Colon (tissue), 2 donors: Measurements from ENCODE around the gene IL10.

Experiments
- FAIRE-seq: peaks from 2 replicates; lab custom pipeline; 2012; peaks lifted over from hg19 to GRCh38; lab: Jason Lieb, UNC
- donor health status: control.
- donor health status: control.

Gene IL10

DNA sequence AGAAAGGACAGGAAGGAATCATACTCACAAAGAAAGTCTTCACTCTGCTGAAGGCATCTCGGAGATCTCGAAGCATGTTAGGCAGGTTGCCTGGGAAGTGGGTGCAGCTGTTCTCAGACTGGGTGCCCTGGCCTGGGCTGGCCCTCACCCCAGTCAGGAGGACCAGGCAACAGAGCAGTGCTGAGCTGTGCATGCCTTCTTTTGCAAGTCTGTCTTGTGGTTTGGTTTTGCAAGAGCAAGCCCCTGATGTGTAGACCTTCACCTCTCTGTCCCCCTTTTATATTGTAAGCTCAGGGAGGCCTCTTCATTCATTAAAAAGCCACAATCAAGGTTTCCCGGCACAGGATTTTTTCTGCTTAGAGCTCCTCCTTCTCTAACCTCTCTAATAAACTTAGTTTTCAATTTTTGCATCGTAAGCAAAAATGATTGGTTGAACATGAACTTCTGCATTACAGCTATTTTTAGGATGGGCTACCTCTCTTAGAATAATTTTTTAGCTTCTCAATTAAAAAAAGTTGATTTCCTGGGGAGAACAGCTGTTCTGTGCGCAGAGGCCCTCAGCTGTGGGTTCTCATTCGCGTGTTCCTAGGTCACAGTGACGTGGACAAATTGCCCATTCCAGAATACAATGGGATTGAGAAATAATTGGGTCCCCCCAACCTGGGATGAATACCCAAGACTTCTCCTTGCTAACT lies at the start of gene IL10:
Gene IL10, minus strand, starts transcription at position 252 of the 695 bp plus-strand sequence. Its CDS starts 59 bp downstream, at position 193.
- FAIRE-seq = no peak

DNA sequence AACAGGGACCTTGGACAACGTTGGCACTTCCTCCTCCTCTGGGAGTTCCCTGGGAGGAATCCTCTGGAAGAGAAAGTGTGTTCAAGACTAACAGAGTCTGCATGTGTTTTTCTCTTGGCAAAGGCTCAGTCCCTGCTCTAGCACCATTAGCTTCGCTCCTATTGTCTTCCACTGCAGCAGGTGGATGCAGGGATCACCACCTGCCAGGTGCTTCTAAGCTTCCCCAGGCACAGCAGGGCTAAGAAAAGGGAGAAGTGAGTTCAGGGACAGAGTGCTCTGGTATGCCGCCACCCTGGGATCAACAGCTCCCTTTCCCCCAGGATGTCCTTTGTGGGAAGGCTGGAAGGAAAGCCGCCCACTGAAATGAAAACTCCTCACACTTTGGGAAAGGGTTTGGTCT lies 49.2 kb upstream of the IL10 start:
- FAIRE-seq = no peak

DNA sequence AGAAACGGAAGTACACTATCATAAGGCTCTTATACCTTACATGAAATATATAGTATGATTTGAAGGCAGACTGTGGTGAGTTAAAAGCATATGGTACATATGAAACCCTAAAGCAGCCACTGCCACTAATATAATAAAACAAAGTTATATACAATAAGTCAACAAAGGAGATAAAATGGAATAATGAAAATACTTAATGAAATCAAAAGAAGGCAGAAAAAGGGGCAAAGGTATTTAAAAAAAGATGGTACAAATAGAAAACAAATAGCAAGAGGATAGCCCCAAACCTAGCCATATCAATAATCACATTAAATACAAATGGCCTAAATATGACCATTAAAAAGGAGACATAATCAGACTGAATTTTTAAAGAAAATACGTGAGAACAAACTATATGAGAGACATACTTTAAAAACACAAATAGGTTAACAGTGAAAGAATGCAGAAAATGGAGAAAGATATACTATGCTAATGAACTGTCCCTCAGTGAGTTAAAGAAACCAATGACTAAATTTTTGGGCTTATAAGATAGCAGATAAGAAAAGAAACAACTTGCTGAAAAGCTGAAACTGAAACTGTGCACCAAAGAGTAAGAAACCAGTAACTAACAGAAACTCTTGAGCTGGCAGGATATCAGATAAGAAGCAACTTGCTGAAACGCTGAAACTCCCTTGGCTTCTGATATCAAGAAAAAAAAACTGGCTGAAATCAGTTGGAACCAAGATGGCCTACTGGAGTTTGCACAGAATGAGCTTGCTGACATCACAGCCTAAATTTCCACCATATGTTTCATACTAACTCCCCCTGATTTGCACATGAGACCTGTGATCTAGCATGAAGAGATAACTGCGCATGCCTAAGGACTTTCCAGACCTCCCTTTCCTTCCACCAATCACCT lies 44.3 kb upstream of the IL10 start:
- no peak for FAIRE-seq

DNA sequence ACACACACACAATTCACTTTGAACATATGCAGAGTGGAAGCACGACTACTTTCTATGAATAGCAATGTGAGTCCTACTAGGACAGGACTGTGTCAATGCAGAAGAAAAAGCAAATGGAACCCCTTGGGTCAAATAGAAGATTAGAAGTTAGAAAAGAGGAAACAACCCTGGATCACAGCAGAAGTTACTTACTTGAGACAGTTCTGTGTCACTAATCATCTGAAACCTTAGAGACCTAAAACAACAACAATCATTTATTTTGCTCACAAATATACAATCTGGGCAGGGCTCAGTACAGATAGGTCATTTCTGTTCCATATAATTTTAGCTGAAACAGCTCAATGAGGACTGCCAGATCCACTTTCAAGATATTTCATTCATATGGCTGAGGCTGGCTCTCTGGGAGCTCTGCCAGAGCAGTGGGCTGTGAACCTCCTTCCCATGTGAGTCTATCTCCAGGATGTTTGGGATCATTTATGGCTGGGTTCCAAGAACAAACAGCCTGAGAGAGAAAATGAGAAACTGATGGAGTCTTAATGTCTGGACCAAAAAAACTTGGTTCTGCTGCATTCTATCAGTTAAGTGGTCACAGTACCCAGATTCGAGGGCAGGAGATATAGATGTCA lies 42.5 kb upstream of the IL10 start:
- FAIRE-seq = no peak

DNA sequence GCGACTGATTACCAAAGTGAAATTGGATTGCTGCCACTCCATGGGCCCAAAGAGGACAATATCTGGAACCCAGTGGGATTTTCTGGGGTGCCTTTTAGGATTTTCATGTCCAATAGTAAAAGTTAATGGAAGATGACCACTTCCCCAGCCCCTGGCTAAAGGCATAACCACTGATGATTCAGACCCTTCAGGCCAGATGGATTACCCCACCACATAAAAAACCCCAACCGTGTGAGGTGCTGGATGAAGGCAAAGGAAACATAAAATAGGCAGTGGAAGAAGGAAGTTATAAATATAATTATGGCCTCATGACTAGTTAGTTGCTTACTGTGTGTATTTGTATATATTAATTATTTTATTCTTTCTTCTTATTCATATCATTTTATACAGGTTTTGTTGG lies 40.2 kb upstream of the IL10 start:
- no peak for FAIRE-seq

DNA sequence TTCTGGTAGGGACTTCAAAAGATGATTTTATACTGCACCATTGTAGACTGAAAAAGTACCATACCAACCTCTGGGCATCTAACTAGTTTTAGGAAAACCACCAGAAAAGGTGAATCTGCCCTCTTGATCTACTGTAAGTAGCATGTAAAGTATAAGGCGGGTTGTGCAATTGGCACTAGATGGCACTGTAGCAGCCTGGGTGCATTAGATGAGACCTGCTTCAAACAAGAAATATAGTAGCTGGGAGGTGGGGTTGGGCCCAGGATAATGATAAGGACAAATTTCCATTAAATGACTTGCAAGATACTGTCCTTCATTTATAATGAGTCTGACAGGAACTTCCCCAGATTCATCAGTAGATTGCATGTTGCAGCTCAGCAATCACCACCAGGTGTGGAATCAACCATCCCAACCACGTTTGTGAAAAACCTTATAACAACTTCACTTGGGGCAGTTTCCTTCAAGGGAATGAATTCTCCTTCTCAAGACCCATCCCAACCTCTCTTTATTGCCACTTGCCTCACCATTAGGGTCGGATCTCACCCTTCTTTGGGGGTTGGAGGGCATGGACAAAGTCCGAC lies 37.3 kb upstream of the IL10 start:
- FAIRE-seq = no peak

DNA sequence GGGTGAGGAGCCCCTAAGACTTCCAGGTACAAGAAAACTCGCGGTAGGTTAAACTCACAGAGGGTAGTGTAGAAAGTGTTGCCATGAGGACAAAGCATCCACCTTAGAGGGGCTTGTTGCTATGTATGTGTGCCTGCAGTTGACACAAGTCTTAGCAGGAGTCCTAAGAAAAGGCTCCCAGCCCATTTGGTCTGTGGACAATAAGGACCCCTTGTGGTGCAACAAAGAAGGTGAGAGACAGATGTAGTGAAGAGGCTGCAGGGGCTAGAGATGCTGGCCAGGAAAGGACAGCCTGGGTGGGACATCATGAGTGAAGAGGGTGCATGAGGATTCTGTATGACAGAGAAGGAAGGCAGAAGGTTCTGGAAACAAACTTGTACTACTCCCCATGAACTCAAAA lies 36.3 kb upstream of the IL10 start:
- FAIRE-seq = no peak

DNA sequence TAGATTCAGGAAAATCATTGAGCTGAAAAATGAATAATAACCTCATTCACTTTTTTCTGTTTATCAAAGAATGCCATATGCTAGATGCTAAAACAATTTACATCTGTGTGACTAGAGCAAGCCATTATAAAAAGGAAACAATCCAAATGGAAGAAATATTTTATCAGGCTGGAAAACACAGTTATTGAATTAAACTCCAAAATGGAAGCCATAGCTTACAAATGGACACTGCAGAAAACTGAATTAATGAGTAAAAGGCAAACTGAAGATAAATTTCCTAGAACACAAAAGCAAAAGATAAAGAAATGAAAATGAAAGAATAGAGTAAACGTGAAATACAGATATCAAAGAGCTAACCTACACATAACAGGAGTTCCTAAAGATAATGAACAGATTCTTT lies 33.1 kb upstream of the IL10 start:
- no peak for FAIRE-seq

DNA sequence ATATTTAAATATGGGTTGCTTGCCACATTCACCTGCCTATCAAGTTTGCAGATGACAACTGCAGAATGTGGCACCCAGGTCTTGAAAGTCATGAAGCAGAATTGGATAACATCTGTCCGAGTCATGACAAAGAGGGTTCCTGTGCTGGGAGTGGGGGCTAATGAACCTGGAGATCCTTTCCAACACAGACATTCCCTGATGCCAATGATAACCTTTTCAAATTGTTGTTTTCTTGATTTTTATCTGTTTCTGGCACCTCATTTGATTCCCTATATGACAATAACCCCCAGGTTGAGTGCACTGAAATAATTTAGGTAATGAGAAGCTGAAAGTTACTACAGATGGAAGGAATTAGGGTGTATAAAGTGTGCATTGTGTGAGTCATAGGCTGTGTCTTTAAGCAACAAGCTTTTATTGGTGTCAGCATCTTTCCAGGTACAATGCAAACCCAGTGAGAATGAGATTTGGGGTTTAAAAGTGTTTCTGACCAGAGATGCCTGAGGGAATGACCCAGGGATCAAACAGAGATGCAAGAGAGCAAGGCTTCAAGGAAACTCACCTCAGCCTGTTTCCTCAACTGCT lies 32.0 kb upstream of the IL10 start:
- no peak for FAIRE-seq

DNA sequence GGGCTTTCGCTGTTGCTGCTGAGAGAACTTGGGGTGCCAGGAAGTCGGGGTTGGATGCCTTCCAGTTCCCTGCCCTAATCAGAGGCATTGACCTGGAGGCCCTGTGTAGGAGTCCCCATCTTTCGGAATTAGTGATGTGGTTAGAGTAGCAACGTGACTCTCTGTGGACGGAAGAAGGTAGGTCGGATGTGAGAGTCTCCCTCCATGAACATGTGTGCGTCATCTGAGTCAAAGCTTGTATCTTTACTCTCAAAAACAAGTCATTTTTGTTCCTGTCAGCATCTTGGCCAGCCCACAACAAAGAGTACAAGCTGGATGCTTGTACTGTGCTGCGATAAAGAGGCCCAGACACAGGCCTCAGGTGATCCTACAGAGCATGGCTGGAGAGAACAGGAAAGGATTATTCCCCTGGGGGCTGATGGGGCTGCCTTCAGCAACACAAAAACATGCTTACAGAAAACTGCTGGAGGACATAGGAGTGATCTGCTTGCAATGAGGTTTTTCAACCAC lies 31.0 kb upstream of the IL10 start:
- FAIRE-seq = no peak

DNA sequence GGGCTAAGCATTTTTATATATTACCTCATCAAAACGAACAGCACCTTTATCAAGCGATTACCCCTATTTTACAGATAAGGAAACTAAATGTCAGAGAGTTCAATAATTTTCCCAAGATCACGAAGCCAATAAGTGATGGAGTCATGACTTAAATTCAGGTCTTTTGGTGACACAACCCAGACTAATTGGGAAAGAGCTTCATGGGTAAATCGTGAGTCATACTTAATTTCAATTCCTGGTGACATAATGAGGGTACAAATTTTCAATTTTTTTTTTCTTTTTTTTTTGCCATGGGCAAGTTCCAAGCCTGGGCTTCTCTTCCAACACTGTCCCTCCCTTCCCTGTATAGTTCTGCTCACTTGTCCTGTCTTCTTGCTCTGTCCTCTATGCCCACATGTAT lies 30.1 kb upstream of the IL10 start:
- FAIRE-seq = no peak

DNA sequence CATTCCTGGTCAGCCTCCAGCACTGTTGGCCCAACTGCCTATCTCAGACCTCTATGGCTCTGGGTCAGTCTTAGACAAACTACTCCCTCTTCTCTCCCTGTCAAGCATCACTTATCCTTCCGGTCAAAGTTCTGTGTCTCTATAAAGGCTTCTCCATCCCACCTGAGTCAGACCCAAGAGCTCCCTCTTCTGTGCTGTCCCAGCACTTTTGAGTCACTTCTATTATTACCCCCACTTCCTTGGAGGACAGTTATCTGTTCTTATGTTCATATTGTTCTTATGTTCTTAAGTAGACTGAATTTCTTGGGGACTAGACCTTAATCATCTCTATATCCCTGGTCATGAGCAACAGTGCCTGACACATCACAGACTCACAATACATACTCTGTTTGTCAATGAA lies 29.2 kb upstream of the IL10 start:
- FAIRE-seq = no peak

DNA sequence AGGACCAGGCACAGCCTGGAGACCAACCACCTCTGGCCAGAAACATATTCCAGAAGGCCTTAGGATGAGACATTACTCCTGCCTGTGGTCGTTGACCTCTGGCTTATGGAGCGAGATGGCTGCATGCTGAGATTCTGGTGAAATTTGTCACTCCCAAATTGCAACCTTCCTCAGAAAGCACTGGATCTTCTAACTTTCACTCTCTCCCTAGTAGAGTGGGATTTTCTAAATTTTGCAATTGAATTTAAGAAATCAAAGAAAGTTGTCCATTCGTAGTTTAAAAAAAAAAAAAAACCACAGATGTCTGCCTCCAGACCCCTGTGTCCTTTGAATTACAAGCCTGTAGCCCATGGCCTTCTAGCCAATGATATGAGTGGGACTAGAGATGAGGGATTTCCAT lies 28.6 kb upstream of the IL10 start:
- FAIRE-seq = no peak

DNA sequence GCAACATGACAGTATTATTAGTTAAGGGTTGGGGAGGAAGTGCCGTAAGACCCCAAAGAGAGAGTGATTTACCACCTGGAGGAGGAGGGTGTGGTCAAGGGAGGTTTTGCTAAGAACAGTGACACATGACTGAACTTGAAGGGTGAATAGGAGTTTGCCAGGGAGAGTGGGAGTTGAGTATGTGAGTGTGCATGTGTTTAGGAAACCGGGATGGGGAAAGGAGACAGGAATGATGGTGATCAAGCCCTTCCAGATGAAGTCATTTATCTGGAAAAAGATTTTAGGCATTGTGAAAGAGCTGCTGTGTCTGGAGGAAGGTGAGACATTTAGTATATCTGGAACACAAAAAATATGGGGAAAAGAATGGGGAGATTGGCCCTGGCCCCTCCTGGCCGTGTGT lies 28.1 kb upstream of the IL10 start:
- FAIRE-seq = no peak

DNA sequence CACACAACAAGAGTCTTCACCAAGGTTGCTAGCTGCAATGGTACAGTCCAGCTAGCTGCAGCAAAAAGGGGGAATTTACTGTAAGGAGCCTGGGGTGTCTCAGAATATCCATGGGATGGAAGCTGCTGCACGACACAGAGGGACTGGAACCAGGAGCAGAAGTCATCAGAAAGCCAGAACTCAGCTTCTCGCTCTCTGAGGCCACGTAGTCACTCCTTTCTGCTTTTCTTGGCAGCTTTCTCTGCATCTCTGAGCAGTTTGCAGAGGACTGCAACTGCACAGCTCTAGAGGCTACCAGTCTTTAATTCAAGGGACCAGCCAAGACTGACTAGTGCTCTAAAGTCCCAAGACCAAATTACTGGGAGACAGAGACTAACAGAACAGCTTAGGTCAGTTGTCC lies 27.0 kb upstream of the IL10 start:
- FAIRE-seq = no peak

DNA sequence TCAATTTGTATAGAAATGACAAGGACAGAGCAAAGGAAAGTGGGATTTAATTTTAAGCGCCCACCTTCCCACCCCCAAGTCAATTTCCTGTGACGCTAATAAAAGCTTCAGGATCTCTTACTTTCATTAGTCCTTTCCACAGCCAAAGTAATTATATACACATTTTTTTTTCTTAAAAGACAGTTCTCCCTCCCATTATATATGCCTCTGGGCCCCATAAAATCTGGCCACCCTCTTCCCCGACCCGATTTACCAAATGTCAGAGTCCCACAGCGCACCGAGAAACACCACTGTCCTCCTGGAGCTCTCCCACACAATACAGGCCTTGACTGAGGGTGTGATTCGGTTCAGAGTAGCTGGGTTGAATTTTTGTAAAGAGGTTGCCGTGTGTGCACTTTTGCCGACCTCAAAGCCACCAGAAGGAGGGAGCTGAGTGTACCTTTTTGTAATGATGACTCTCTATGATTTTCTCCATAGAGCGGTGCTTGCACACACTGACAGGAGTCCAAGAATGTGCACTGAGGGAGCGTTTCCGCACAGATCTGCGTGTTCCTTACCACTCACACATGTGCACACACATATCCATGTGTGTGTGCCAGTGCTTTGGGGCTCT lies 26.2 kb upstream of the IL10 start:
- FAIRE-seq = no peak

DNA sequence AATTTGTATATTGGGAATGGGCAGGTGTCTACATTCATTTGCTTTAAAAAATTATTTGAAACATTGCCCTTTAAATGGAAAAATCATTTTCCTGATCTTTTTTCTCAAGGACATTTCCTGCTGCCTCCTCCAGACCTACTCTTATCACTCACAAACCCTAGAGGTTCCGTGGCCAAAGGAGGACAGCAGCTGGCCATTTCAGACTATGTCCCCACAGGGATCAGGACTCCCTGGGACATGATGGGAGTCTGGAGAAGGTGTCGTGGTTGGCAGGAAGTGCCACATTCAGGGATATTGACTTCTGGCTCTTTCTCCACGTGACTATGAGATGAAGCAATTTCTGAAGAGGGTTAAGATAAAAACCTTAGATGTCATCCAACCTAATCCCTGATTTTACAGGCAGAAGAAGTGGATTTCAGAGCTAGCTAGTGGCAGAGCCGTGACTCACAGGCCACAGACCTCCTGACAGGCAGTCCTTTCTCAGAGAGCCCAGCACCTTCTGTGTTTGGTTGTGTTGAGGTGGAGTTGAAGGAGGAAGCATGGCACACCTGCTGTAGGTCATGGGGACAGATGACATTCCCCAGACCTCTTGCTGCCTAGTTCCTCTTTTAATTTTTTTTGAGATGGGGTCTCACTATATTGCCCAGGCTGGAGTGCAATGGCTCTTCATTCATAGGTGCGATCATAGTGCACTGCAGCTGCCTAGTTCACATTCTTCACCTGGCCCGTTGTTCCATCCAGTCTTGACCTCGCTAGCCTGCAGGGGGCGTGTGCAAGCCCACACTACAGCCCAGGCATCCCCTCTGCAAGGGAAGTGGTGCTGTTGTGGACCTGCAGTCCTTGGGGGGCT lies 25.5 kb upstream of the IL10 start:
- FAIRE-seq = no peak

DNA sequence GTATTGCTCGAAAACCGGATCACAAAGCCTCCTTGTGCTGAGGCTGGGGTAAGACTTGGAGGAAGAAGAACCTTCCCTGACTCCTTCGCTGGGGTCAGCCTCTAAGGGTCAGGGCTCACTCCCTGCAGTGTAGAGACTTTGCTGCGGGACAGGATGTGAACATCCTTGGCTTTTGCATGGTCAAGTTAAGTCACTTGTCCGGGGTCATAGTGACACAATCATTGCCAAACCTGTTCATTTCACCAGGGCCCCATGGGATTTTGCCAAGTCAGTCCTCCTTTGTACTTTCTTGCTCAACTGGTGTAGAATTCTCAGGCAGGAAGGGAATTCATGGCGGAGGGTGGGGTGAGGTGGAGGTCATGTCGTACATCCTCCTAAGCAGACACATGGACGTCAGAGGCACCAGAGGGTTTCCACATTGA lies 24.7 kb upstream of the IL10 start:
- FAIRE-seq = no peak

DNA sequence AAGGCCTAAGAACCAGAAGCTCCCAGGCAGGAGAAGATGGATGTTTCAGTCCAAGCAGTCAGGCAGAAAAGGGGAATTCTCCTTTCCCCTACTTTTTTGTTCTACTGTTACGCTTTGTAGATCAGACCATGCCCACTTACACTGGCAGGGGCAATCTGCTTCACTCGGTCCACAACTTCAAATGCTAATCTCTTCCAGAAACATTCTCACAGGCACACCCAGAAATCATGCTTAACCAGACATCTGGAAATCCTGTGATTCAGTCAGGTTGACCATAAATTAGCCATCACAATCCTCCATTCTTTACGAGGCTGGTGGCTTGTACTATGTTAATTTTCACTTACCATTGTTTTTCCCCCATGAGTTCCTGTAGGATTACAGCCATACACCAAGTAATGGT lies 23.8 kb upstream of the IL10 start:
- no peak for FAIRE-seq

DNA sequence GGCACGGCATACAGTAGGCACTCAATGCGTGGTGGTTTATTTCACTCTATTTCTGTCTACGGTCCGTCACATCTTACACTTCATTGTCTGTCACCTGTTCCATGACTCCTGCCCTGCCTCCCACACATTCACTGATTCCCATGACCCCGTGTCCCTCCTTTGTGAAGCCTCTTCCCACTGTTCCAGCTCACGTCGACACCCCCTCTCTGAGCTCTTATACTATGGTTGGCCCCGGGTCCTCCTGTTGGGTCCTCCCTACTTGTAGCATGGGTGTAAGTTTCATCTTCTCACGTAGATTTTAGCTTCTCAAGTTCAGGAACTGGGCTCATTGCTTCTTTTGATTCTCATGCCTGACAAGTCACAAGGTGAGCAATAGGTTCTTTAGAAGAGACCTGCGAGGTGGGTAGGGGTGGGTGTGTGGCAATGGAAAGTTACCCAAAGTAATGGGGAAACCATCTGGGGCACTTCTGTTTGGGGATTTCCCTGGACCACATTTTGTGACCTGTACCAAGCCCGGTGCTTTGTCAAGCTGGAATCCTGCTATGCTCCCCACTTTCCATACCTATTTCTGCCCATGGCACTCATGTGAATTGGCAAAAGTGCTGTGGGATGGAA lies 22.1 kb upstream of the IL10 start:
- no peak for FAIRE-seq
